Fibroblast of peridontal ligament (primary cell): ENCODE measurements around the gene SGPL1.

Experiments
- DNase-seq: peaks from one replicate; pipeline ENCODE4 v3.0.0-alpha.2; 2010; ENCODE audit errors: extremely low read depth

Gene SGPL1

DNA sequence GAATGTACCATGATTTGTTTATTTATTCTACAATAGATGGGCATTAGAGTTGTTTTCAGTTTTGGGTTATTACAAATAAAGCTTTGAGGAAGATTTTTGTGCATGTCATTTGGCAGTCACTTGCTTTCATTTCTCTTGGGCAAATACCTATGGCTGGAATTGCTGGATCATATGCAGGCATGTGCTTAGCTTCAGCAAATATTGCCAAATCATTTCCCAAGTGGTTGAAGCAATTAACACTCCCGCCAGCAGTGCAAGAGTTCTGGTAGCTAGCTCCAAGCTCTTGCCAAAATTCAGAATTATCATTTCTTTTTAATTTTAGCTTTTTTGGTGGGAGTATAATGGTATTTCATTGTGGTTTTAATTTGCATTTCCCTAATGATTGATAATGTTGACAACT is 105.5 kb downstream of the SGPL1 start:
- no peak for DNase-seq

DNA sequence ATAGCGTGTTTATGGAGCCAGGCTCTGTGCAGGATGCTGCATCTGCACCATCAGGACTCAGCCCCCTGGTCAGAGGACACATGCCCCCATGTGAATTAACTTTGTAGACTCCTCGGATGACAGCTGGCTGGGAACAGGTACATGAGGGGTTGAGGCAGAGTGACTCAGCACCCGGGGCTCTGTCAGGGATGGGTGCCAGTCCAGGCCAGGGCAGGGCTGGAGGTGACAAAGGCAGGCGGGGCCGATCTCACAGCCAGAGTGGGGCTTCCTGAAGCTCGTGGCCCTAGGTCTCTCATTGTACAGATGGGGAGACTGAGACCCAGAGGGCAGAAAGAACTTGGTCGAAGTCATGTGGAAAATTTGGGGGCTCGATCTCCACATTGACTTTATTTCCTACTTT is 107.9 kb downstream of the SGPL1 start:
- DNase-seq = no peak

DNA sequence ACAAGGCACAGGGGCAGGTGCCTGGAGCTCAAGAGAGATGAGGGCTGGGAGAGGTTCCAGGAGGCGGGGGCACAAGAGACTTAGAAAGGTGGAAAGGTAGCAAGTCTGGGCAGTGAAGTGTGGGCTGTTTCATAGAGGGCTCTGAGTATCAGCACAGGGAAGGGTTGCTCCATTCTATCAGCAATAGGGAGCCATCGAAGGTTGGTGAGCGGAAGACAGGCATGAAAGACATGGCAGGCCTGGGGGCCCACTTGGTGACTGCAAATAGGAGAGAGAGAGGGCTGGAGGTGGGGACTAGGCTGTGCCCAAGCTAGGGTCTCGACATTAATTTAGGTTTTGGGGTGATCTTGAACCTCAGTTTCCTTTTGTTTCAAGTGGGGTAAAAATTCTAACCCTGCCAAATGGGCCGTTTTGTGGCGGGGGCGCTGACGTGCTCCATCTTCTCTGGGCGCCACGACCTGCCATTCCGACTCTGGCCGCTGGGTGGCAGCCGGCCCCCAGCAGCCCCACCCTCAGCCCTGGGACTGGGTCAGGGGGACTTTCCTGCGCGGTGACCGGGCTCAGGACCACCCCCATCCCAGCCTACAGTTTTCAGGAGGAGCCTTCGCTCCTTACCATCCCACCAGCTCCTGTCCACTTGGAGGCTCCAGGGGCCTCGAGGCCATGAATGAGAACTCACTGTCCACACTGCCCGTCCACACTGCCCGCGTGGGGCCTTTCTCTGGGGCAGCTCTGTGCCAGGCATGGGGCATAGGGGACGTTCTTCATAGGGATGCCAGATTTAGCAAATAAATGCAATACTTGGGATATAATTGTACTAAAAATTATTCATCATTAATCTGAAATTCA is 109.9 kb downstream of the SGPL1 start:
- no peak for DNase-seq

DNA sequence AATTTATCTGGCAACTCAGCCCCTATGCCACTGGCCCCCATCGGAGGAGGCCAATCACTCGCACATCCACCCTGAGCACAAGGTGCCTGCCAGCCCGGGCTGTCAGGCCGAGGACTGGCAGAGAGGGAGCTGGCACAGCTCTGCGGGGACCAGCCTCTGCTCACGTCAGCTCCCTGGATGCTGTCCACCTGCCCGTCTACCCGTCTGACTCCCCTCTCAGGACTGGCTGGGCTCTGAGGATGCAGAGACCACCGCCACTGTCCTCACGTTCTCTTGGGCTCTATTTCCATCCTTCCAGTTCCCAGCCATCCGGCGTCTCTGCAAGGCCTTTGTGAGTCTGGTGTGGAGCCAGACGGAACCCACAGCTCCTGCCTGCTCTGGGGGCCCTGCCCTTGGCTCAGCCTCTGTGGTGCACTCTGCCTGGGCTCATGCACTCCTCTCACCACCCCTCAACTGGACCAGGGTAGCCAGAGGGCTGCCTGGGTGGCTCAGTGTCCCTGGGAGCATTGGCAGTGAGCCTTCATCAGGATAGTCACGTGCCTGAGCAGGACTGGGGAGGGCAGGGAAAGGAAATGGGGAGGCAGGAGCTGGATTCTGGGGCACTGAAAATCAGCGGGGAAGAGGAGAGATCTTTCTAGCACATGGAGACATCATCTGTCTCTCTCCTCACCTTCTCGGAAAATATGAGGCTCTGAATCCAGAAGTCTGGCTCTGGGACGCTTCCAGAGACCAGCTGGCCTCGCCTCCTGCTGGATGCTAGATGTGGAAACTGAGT is 110.7 kb downstream of the SGPL1 start:
- DNase-seq = no peak

DNA sequence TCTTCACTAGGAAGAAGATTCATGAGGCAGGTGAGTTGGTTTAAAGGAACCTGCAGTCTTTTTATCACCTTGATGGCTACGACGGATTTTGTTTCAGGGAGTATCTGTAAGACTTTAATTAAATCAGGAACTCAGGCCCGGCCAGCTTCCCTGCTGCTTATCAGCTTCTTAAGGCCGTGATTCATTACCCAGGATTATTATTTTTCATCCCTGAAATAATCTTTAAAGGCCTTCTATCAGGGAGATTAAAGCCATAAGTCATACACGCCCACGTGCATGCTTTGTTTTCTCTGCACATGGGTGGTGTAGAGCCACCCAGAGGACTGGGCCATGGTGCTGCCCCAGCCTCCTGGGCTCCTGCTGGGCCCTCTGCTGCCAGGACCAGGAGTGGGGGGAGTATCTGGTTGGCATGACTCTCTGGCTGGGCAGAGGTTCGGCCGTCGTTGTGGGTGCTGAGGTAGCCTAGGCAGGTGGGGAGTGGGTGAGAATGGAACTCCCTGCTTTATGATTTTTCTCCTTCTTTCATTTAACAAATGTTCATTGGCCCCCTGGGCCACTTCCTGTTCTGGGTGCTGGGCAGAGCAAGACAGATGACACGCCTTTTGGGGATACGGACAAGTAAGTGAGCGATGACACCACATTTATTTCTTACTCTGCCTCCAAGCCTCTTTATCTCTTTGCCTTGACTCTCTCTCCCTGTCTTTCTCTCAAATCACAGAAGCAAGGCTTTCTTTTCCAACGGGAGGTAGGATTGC is 111.6 kb downstream of the SGPL1 start:
- DNase-seq = no peak

DNA sequence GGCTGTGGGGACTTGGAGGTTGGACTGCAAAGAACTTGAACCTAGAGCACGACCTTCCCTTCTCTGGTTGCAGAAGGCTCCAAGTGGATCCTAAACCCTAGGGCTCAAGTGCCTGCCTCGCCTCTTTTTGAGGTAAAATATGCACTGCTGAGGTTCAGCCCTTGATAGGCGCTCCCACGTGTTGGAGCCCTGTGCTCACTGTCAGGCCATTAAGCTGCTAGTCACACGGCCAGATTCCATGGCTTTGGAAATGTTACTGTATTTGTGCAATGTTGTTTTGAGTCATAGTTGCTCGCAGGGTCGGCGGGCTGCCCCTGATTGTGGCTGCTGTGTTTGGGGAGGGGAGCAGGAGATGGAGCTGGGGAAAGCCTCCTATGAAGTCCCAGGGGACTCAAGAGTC is 112.4 kb downstream of the SGPL1 start:
- DNase-seq = no peak

DNA sequence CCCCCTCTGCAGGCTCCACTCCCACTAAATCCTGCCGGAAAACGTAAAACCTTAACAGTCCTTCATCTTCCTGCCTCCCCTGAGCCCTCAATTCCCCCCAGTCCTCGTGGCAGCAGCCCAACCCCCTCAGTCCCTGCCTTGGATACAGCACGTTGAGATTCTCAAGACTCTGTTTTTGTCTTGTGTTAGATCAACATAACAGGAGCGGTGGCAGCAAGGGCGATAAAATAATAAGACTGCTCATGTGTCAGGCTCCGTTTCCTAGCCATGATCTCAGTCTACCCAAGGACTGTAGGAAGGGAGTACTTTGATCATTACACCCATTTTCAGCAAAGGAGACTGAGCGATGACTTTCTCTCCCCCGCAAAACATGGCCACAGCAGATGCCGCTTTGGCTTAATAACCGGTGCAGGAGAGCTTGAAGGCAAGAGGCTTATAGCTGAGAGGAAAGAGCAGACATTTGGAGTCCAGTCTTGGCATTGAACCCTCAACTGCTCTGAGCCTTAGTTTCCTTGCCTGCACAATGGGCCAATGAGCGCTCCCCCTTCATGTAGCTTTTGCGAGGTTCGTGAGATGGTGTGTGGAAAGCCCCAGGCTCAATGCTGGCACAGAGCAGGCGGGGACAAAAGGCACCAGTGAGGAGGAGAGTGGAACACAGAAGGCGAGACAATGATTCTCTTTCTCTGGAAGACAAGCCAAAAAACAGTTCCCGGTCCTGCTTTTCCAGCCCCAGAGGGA is 114.7 kb downstream of the SGPL1 start:
- DNase-seq = no peak
